OCI-LY7 (cell line): ENCODE measurements around the gene TAAR8. TPM values are rescaled to one million over a fixed set of nuclear protein-coding genes. Genes with fewer than 3 reads are reported as not detected.

ENCODE experiments used
- BruUV-seq: library from RNA; stranded (reverse); fragments of 400-500 nt; replicated peaks from 2 replicates; lab custom pipeline; 2021; lab: Mats Ljungman, UMichigan
- CTCF ChIA-PET: fragments of 300-600 bp; sonication (Branson Sonifier 250); formaldehyde crosslinking; loops from one replicate; lab custom pipeline; 2022; ENCODE audit warnings: antibody characterized with exemption; ENCODE audit not compliant: unreplicated experiment; lab: Charles Lee
- POLR2A ChIA-PET: fragments of 300-600 bp; sonication (Branson Sonifier 250); formaldehyde crosslinking; loops from one replicate; lab custom pipeline; 2022; ENCODE audit warnings: antibody characterized with exemption; lab: Charles Lee
- DNase-seq: peaks from one replicate; pipeline ENCODE4 v3.0.0-alpha.2; 2015; ENCODE audit warnings: low spot score
- H2AFZ ChIP-seq: fragments of 200-600 bp; sonication (generic), shearing (Covaris generic); 2 replicates; pipeline ENCODE4 v1.6.1; 2014; ENCODE audit warnings: mild to moderate bottlenecking, antibody characterized with exemption, low read length, moderate library complexity
- H3K27ac ChIP-seq: fragments of 200-600 bp; sonication (generic); 2 replicates; pipeline ENCODE4 v1.5.1; 2014; ENCODE audit warnings: mixed run types, low read depth, mild to moderate bottlenecking, moderate library complexity, low read length, inconsistent platforms; ENCODE audit not compliant: poor library complexity, severe bottlenecking
- H3K36me3 ChIP-seq: fragments of 200-600 bp; sonication (generic); 2 replicates; pipeline ENCODE4 v1.6.1; 2014; ENCODE audit warnings: mild to moderate bottlenecking, antibody characterized with exemption, low read length, moderate library complexity, mixed read lengths; ENCODE audit not compliant: insufficient read depth
- H3K4me1 ChIP-seq: fragments of 200-600 bp; sonication (generic); 2 replicates; pipeline ENCODE4 v1.5.1; 2014; ENCODE audit warnings: mild to moderate bottlenecking, low read length; ENCODE audit not compliant: insufficient read depth, poor library complexity, severe bottlenecking
- H3K4me2 ChIP-seq: fragments of 200-600 bp; sonication (generic); 2 replicates; pipeline ENCODE4 v1.6.1; 2014; ENCODE audit warnings: mild to moderate bottlenecking, low read length
- H3K4me3 ChIP-seq: fragments of 200-600 bp; sonication (generic); 2 replicates; pipeline ENCODE4 v1.5.1; 2014; ENCODE audit warnings: mild to moderate bottlenecking, low read depth, low read length; ENCODE audit not compliant: poor library complexity, severe bottlenecking
- H3K79me2 ChIP-seq: fragments of 200-600 bp; sonication (generic); 2 replicates; pipeline ENCODE4 v1.6.1; 2016; ENCODE audit warnings: low read depth, mild to moderate bottlenecking, low read length, moderate library complexity, mixed read lengths; ENCODE audit not compliant: insufficient read depth
- H3K9me2 ChIP-seq: fragments of 200-600 bp; sonication (generic); 2 replicates; pipeline ENCODE4 v1.6.1; 2016; ENCODE audit warnings: mild to moderate bottlenecking, low read length, mixed read lengths; ENCODE audit not compliant: insufficient read depth
- H3K9me3 ChIP-seq: fragments of 200-600 bp; sonication (generic); 2 replicates; pipeline ENCODE4 v1.6.1; 2014; ENCODE audit warnings: mild to moderate bottlenecking, mixed run types, low read length, mixed read lengths
- H4K20me1 ChIP-seq: fragments of 200-600 bp; sonication (generic); 2 replicates; pipeline ENCODE4 v1.6.1; 2014; ENCODE audit warnings: mild to moderate bottlenecking, antibody characterized with exemption, low read length, moderate library complexity, mixed read lengths; ENCODE audit not compliant: insufficient read depth
- CTCF ChIP-seq: fragments of 200-600 bp; sonication (generic); conservative IDR thresholded peaks from 2 replicates; pipeline ENCODE4 v1.5.1; 2014; ENCODE audit warnings: mild to moderate bottlenecking, antibody characterized with exemption, low read length, moderate library complexity, mixed read lengths
- EZH2phosphoT487 ChIP-seq: fragments of 200-600 bp; sonication (generic); IDR thresholded peaks from 2 replicates; pipeline ENCODE4 v1.6.1; 2018; ENCODE audit warnings: low read depth, borderline replicate concordance, mild to moderate bottlenecking, mixed run types, antibody characterized with exemption, low read length, moderate library complexity, mixed read lengths
- intact Hi-C: fragments of 100-400 bp; cut with micrococcal nuclease; formaldehyde crosslinking; loops from one replicate; pipeline ENCODE4 v1.10.0; 2022; ENCODE audit not compliant: unreplicated experiment
- total RNA-seq, 2 experiments: library from RNA; depleted of rRNA in 1 of 2; stranded (reverse); fragments of >200 nt in 1 of 2; shearing (Covaris generic) in 1 of 2; gene quantifications; 2 replicates each; pipeline ENCODE4 v1.2.3, GENCODE V29; 2014 to 2022

TAAR8 gene
- total RNA-seq, 2 experiments from 2014 or later: not detected

DNA sequence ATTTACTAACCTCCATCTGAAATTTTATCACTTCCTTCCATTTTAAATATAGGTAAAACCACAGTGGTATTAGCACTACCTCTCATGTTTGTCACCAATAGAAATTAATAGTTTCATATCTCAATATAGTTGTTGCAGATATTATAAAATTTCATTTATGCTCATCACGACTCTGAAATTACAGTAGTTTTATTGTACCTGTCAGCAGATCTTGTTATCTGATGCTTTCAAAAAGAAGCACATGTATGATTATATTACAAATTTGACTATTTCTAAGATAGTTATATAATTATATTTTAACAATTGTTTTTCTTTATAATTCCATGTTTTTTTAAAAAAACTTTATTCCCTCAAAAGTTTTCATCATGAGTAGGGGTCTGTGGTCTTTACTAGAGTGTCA is 32.2 kb downstream of the TAAR8 start:
- intact Hi-C loops: no loop called here
- POLR2A ChIA-PET: interaction anchor here (1.2 kb wide), 1 partner anchor 14 kb away, joined by 3 read pairs; no protein-coding TSS in a partner anchor
- no peak for DNase-seq
- Histone ChIP-seq H3K4me2 (no peak overlapping the region), H3K27ac (no peak overlapping the region), H2AFZ (no peak overlapping the region), H3K9me2 (no peaks in the 10 kb centered on the region), H3K79me2 (no peaks in the 10 kb centered on the region), H3K4me3 (no peak overlapping the region), H4K20me1 (no peaks in the 10 kb centered on the region), H3K36me3 (no peaks in the 10 kb centered on the region), H3K9me3 (no peaks in the 10 kb centered on the region), H3K4me1 (no peaks in the 10 kb centered on the region)
- no peak for TF ChIP-seq CTCF
- TF ChIP-seq EZH2phosphoT487: no peak
- no TSS peak for BruUV-seq
- CTCF ChIA-PET: no interaction called here

DNA sequence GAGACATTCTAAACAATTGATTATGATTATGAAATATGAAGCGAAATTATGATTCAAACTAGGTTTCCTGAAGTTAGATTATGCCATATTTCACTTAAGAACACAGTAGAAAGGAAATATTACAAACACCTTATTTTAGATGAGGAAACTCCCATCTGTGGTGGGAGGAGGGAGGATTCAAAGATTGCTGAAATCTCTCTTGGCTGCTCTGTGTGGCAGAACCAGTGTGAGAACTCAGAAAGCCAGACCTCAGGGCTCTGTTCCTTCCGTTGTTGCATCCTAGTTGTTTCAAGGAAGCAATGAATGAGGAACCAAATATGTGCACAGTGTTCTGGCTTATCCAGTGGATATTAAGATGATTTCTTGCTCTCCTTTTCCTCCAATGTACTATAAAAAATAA is 35.0 kb downstream of the TAAR8 start:
- H3K4me1 ChIP-seq: no peaks in the 10 kb centered on the region
- no peaks in the 10 kb centered on the region for H4K20me1 ChIP-seq
- no peaks in the 10 kb centered on the region for H3K79me2 ChIP-seq
- TF ChIP-seq CTCF: no peak
- TF ChIP-seq EZH2phosphoT487: no peak
- no peak overlapping the region for H3K4me2 ChIP-seq
- POLR2A ChIA-PET: no interaction called here
- no peaks in the 10 kb centered on the region for H3K9me3 ChIP-seq
- DNase-seq: no peak
- H3K27ac ChIP-seq: no peak overlapping the region
- BruUV-seq: no TSS peak
- intact Hi-C loops: no loop called here
- H3K36me3 ChIP-seq: no peaks in the 10 kb centered on the region
- CTCF ChIA-PET: no interaction called here
- H3K9me2 ChIP-seq: no peaks in the 10 kb centered on the region
- no peak overlapping the region for H3K4me3 ChIP-seq
- no peak overlapping the region for H2AFZ ChIP-seq

DNA sequence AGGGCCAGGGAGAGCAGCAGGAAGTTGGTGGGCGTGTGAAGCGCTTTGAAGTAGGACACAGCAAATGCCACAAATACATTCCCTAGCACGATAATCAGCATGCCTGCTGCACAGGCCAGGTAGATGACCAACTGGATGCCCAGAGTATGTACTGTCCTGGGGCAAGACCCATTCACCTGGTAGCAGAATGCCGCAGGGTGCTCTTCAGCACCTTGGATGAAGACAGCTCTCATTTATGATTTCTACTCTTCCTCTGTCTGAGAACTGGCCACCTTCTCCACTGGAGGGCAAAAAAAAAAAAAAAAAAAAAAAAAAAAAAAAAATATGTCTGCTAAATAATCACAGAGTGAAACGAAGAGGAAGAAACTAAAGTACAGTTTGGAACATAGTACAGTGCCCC is 37.0 kb downstream of the TAAR8 start, which contains the start of gene TAAR5:
Gene TAAR5 (minus strand): TSS at position 288 of the 400 bp plus-strand sequence. CDS start 55 bp downstream, at position 233.
- Histone ChIP-seq H3K79me2 (no peaks in the 10 kb centered on the region), H3K9me2 (no peaks in the 10 kb centered on the region), H3K36me3 (no peaks in the 10 kb centered on the region), H3K27ac (no peak within 1 kb of the TSS), H3K4me1 (no peaks in the 10 kb centered on the region), H3K4me2 (no peak within 1 kb of the TSS), H4K20me1 (no peaks in the 10 kb centered on the region), H3K4me3 (no peak within 1 kb of the TSS), H2AFZ (no peak within 1 kb of the TSS), H3K9me3 (no peaks in the 10 kb centered on the region)
- no TSS peak for BruUV-seq
- ChIA-PET POLR2A (interaction anchor here (0.6 to 0.7 kb wide), 5 partner anchors 10 to 224 kb away, joined by 3 to 5 read pairs (median 4); no protein-coding TSS in a partner anchor), CTCF (no interaction called here)
- no peak for DNase-seq
- intact Hi-C loops: no loop called here
- TF ChIP-seq CTCF (no peak), EZH2phosphoT487 (no peak)
